Astrocyte of the spinal cord (primary cell): ENCODE measurements around the gene PHF11.

Source experiments
- DNase-seq: peaks from one replicate; pipeline ENCODE4 v3.0.0; 2011; ENCODE audit warnings: low read depth, low spot score
- H3K4me3 ChIP-seq: 2 replicates; pipeline ENCODE4 v1.5.1; 2011; ENCODE audit warnings: low read depth, mild to moderate bottlenecking, low read length, moderate library complexity
- in situ Hi-C: cut with HindIII; loops from 2 replicates; pipeline ENCODE4 v1.10.0; 2017; ENCODE audit warnings: low sequenced_read_pairs
- TF ChIP-seq, protein P1 (sequence below): IDR thresholded peaks from 2 replicates; pipeline ENCODE4 v1.5.1; 2012; ENCODE audit warnings: low read depth, mild to moderate bottlenecking, low read length, inconsistent platforms

Gene PHF11

DNA sequence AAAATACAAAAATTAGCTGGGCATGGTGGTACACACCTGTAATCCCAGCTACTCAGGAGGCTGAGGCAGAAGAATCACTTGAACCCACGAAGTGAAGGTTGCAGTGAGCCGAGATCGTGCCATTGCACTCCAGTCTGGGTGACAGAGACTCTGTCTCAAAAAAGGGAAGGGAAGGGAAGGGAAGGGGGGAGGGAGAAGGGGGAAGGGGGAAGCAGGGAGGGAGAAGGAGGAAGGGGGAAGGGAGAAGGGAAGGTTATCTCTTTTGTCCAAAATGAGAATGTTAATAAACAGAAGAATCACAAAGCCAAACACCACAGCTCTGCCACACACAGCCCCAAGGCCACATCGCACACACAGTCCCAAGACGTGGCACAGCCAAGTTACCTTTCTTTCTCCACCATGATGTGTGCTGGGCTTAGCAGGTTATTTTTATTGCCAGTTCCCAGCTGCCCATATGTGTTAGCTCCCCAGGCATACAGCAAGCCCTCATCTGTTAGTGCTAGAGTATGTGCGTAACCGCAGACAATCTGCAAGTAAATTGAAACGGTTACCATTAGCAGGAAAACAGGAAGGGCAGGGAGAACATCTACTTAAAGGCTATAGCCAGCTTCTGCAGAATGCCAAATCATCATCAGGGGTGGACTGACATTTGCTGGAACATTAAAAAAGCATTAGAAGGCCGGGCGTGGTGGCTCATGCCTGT is 55.3 kb downstream of the PHF11 start:
- in situ Hi-C loops, result no loop called here
- TF ChIP-seq, protein P1, sequence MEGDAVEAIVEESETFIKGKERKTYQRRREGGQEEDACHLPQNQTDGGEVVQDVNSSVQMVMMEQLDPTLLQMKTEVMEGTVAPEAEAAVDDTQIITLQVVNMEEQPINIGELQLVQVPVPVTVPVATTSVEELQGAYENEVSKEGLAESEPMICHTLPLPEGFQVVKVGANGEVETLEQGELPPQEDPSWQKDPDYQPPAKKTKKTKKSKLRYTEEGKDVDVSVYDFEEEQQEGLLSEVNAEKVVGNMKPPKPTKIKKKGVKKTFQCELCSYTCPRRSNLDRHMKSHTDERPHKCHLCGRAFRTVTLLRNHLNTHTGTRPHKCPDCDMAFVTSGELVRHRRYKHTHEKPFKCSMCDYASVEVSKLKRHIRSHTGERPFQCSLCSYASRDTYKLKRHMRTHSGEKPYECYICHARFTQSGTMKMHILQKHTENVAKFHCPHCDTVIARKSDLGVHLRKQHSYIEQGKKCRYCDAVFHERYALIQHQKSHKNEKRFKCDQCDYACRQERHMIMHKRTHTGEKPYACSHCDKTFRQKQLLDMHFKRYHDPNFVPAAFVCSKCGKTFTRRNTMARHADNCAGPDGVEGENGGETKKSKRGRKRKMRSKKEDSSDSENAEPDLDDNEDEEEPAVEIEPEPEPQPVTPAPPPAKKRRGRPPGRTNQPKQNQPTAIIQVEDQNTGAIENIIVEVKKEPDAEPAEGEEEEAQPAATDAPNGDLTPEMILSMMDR, result no peak
- no peak overlapping the region for H3K4me3 ChIP-seq
- DNase-seq, result no peak

DNA sequence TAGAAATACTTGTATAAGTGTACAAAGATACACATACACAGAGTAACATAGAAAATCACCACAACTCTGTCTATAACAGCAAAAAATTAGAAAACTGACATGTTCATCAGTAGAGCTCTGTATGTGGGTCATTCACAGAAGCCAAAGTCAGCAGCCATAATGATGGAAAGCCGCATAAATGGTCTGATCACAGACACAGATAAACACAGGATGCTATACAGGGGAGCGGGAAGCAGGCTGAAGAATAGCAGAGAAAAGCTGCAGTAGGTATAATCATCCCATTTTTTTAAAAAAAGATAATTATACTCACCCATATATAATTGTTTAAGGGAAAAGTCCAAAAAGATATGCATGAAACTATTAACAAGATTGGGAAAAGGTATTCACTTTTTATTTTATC is 58.1 kb downstream of the PHF11 start:
- DNase-seq, result no peak
- no peak overlapping the region for H3K4me3 ChIP-seq
- TF ChIP-seq, protein P1, result no peak
- in situ Hi-C loops, result no loop called here

DNA sequence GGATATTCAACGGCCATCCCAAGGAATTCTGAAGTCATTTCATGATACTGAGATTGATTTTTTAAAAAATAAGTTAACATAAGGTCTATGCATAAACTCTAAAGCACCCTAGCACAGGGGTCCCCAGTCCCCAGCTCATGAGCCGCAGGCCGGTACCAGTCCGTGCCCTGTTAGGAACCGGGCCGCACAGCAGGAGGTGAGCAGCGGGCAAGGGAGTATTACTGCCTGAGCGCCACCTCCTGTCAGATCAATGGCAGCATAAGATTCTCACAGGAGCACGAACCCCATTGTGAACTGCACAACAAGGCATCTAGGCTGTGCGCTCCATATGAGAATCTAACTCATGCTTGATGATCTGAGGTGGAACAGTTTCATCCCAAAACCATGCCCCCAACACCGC is 58.6 kb downstream of the PHF11 start:
- no peak for DNase-seq
- no peak overlapping the region for H3K4me3 ChIP-seq
- in situ Hi-C loops, result no loop called here
- TF ChIP-seq, protein P1, result no peak

DNA sequence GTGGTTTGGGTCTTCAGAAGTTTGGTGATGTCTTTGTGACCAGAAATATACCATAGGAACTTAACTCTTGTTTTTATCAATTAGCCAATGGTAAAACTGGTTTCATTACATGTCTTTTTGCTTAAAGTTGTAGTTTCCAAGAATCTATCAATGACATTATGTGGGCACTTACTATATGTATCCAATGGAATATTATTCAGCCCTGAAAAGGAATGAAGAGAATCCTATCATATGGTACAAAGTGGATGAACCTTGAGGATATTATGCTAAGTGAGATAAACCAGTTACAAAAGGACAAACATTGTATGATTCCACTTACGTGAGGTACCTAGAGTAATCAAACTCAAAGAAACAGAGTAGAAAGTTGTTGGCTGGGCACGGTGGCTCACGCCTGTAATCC is 63.3 kb downstream of the PHF11 start:
- H3K4me3 ChIP-seq, result no peak overlapping the region
- TF ChIP-seq, protein P1, result no peak
- in situ Hi-C loops, result no loop called here
- no peak for DNase-seq

DNA sequence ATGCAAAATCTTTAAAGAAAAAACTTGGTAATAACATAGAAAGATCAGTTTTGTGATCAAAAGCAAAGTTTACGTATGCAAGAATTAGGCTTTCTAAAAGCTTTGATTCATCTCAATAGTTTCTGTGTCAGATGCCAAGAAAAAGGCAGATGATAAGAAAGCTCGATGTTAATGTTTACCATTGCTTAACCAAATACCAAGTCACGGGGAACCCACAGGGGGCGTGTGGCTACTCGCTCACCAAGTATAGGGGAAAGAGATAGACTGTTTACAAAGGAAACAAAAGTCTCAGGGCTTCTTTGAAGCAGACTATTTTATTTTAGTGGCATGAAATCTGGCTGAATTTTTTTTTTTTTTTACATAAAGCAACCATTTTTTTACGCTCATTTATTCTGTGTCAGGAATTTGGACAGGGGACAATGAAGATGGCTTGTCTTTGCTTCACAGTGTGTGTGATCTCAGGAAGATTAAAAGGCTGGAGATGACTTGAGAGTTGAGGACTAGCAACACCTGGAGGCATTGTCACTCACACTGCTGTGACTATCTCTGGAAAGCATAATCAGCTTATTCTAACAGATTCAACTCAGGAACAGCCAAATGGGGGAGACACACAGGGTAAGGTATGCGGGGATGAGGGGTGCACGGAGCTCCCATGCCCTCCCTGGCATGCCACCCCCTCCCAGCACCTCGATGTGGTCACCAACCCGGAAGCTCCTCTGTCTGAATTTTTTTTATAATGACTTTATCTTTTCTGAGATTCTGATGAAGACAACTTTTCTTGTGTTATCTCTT is 64.7 kb downstream of the PHF11 start:
- in situ Hi-C loops, result no loop called here
- TF ChIP-seq, protein P1, result peak; percentile 39

DNA sequence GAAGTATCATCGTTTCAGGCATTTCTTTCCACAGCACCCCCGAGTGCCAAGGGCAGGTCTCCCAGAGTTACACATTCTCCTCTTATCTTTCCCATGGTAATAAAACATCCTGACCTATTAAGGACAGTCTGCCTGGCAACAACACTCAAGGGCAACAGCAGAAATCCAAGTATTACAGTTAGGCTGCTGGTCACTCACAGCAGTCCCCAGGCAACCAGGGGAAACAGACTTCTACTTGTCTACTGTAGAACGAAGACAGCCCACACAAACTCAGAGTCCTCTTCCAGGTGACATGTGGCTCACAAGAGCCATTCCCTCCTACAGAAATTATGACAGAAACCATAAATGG is 65.3 kb downstream of the PHF11 start:
- in situ Hi-C loops, result no loop called here
- no peak overlapping the region for H3K4me3 ChIP-seq
- no peak for DNase-seq
- TF ChIP-seq, protein P1, result no peak

More for the DNA sequence above, 64.7 kb downstream of the PHF11 start:
- peak; percentile 47 for DNase-seq
- no peak overlapping the region for H3K4me3 ChIP-seq
